Measurements from ENCODE around the gene SFI1. TPM values are rescaled to one million over a fixed set of nuclear protein-coding genes. Genes with fewer than 3 reads are reported as not detected.
"Not testable (repeated sequence)": the region's sequence is repeated elsewhere in the genome, so short reads cannot be mapped to it uniquely, and the experiment has no call there.

SFI1 gene
- total RNA-seq, 2 donors from 2014 or later: 6.5 to 6.8 TPM

DNA sequence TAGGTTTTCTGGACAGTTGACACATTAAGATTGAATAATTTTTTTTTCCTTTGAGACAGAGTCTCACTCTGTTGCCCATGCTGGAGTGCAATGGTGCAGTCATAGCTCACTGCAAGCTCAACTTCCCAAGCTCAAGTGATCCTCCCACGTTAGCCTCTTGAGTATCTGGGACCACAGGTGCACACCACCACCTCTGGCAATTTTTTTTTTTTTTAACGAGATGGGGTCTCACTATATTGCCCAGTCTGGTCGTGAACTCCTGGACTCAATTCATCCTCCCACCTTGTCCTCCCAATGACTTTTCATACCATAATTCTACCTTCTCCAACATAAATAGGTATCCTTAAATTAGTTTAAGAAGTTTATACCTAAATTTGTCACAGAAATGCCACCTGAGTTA is 15.2 kb upstream of the SFI1 start:
- H3K4me3 ChIP-seq: no peak overlapping the region
- TF ChIP-seq, protein P1, sequence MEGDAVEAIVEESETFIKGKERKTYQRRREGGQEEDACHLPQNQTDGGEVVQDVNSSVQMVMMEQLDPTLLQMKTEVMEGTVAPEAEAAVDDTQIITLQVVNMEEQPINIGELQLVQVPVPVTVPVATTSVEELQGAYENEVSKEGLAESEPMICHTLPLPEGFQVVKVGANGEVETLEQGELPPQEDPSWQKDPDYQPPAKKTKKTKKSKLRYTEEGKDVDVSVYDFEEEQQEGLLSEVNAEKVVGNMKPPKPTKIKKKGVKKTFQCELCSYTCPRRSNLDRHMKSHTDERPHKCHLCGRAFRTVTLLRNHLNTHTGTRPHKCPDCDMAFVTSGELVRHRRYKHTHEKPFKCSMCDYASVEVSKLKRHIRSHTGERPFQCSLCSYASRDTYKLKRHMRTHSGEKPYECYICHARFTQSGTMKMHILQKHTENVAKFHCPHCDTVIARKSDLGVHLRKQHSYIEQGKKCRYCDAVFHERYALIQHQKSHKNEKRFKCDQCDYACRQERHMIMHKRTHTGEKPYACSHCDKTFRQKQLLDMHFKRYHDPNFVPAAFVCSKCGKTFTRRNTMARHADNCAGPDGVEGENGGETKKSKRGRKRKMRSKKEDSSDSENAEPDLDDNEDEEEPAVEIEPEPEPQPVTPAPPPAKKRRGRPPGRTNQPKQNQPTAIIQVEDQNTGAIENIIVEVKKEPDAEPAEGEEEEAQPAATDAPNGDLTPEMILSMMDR (IDR thresholded peaks at IDR 0.05): no peak
- H3K27ac ChIP-seq: no peak overlapping the region
- no peaks in the 10 kb centered on the region for H3K4me1 ChIP-seq
- no peaks in the 10 kb centered on the region for H3K9me3 ChIP-seq
- H3K36me3 ChIP-seq: peaks cover 42% of the 10 kb centered on the region
- no peak for DNase-seq (ENCODE audit: low spot score)
- no peaks in the 10 kb centered on the region for H3K27me3 ChIP-seq

DNA sequence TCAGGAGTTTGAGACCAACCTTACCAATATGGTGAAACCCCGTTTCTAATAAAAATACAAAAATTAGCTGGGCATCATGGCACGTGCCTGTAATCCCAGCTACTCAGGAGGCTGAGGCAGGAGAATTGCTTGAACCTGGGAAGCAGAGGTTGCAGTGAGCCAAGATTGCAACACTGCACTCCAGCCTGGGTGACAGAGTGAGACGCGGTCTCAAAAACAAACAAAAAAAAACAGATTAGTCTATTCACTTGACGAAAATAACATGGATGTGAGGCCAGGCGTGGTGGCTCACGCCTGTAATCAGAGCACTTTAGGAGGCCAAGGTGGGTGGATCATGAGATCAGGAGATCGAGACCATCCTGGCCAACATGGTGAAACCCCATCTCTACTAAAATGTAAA is 13.9 kb upstream of the SFI1 start:
- not testable (repeated sequence) for H3K27me3 ChIP-seq; H3K4me1 ChIP-seq; H3K4me3 ChIP-seq; H3K27ac ChIP-seq; DNase-seq (ENCODE audit: low spot score); H3K9me3 ChIP-seq
- H3K36me3 ChIP-seq: peaks cover 46% of the 10 kb centered on the region

DNA sequence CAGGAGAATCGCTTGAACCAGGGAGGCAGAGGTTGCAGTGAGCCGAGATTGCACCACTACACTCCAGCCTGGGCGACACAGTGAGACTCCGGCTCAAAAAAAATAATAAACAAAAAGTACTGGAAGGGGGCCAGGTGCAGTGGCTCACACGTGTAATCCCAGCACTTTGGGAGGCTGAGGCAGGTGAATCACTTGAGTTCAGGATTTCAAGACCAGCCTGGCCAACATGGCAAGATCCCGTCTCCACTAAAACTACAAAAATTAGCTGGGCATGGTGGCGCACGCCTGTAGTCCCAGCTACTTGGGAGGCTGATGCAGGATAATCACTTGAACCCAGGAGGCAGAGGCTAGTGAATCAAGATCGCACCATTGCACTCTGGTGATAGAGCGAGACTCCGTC is 10.0 kb upstream of the SFI1 start:
- not testable (repeated sequence) for H3K4me3 ChIP-seq; H3K9me3 ChIP-seq; DNase-seq (ENCODE audit: low spot score); H3K27ac ChIP-seq; H3K27me3 ChIP-seq
- Histone ChIP-seq H3K4me1 (peaks cover 0 to 23% of the 10 kb centered on the region in 2 donors), H3K36me3 (peaks cover 31% of the 10 kb centered on the region)

DNA sequence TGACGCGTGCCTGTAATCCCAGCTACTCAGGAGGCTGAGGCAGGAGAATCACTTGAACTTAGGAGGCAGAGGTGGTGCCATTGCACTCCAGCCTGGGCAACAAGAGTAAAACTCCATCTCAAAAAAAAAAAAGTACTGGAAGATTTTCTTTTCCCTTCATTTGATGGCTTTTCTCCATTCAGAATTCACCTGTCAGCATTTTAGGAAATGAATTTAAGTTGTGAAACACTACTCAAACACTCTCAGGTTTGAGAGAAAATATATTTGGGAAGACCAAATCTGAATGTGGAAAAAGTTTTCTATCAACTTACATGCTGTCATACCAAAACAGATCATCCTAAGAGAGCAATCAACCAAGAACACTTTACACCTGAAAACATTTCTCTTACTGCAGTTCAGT is 9.4 kb upstream of the SFI1 start:
- TF ChIP-seq, protein P1 (IDR thresholded peaks at IDR 0.05): no peak
- Histone ChIP-seq H3K36me3 (peaks cover 25% of the 10 kb centered on the region), H3K4me3 (no peak overlapping the region), H3K27ac (no peak overlapping the region), H3K9me3 (no peaks in the 10 kb centered on the region), H3K27me3 (no peaks in the 10 kb centered on the region), H3K4me1 (peaks cover 0 to 23% of the 10 kb centered on the region in 2 donors)
- no peak for DNase-seq (ENCODE audit: low spot score)

DNA sequence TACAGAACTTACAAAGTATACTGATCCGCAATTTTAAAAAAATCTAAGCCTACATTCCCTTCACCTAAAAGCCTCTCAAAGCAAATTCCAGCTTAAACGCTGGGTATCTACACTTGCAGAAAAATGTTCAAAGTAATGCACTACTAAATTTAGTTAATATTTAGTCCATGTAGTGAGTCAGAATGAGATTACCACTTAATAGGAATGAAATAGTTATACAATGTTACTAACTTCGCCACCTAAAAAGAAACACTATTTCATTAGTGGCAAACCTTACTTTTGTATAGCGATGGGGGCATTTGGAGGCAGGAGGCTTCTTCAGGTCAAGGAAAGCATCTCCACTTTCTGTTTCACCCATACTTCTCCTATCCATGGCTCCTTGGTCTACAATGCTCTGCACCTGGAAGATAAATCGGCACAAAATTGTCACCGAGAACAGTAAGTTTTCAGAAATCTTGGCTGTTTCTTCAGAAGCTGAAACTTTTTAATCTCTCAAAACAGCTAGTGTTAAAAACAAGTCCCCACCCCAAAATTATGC is 7.9 kb upstream of the SFI1 start:
- DNase-seq (ENCODE audit: low spot score): no peak
- peak overlapping the region; percentile 94 to 97 for H3K27ac ChIP-seq
- TF ChIP-seq, protein P1 (IDR thresholded peaks at IDR 0.05): no peak

DNA sequence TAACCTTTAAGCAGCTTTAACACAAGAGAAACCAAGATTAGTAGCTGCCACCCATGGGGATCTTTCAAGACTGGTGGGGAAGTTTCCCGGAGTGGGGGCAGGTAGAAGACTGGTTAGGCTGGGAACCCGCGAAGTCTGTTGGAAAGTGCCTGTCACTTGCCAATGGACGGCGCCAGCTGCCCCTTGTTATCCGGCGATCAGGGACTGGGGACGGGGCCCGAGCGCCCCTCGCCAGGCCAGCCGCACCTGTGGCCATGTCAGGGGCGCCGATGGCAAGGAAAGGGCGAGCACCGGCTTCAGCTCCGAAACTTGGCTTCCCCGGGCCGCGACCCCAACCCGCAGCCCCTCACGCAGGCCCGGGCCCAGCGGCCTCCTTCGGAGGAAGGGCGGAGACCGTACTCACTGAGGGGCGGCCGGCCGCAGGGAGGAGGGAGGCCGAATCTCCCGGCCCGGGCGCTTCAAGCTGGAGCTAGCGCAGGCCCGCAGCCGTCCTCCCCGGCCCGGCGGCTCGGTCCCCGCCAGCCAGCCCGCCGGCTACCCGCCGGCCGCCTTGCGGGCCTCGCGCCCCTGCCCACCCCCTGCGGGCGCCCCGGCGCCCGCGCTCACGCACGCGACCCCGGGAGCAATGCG is 7.2 kb upstream of the SFI1 start:
- Histone ChIP-seq H3K4me1 (peaks cover 0 to 24% of the 10 kb centered on the region in 2 donors), H3K27ac (peak overlapping the region; percentile 94 to 97), H3K9me3 (no peaks in the 10 kb centered on the region), H3K27me3 (no peaks in the 10 kb centered on the region), H3K36me3 (peaks cover 19% of the 10 kb centered on the region), H3K4me3 (peak overlapping the region; percentile 77 to 80)
- TF ChIP-seq, protein P1 (IDR thresholded peaks at IDR 0.05): no peak
- no peak for DNase-seq (ENCODE audit: low spot score)

More for the DNA sequence above, 7.9 kb upstream of the SFI1 start:
- Histone ChIP-seq H3K4me3 (peak overlapping the region; percentile 77 to 80), H3K4me1 (peaks cover 0 to 23% of the 10 kb centered on the region in 2 donors), H3K36me3 (peaks cover 19% of the 10 kb centered on the region), H3K27me3 (no peaks in the 10 kb centered on the region), H3K9me3 (no peaks in the 10 kb centered on the region)

Data from right atrium auricular region (tissue), 2 donors.